Immature natural killer cell (primary cell): ENCODE data around the gene RAB36. TPM values are rescaled to one million over a fixed set of nuclear protein-coding genes. Genes with fewer than 3 reads are reported as not detected.

ENCODE experiments used
- polyA plus RNA-seq, 3 donors: library from polyadenylated mRNA; unstranded; fragments of 300-500 nt; fragmentation: Illumina TruSeq; gene quantifications; one replicate each; pipeline ENCODE4 v1.2.3, GENCODE V29; 2021

The RAB36 gene
- polyA plus RNA-seq, 3 donors from 2014 or later, result 1.8 to 3.7 TPM; not detected in 1

Other genes starting within 250 kb of the RAB36 start
- gene GNAZ, start 75.0 kb upstream of the RAB36 start, polyA plus RNA-seq, result under 1 TPM in 2 of 3 donors, not detected in 1; 0.50 to 0.96 TPM
- gene RSPH14, start 3.5 kb upstream of the RAB36 start, polyA plus RNA-seq, result under 1 TPM in 2 of 3 donors, not detected in 1; 0.26 to 0.66 TPM
- gene BCR, start 35.0 kb downstream of the RAB36 start, polyA plus RNA-seq, result 10 to 100 TPM in 1 of 3 donors, 1 to 10 TPM in 2; 4.1 to 12.5 (median 5.6) TPM